Mesendoderm (in vitro differentiated cells): ENCODE measurements around the gene SPINK7.

Experiments
- DNase-seq: peaks from one replicate; pipeline ENCODE4 v3.0.0; 2013
- H2AK5ac ChIP-seq: 2 replicates; pipeline ENCODE4 v1.6.1; 2013; ENCODE audit warnings: low read length, inconsistent platforms
- H2BK120ac ChIP-seq: 2 replicates; pipeline ENCODE4 v1.6.1; 2013; ENCODE audit warnings: low read depth, mild to moderate bottlenecking, low read length, moderate library complexity, mixed read lengths
- H2BK15ac ChIP-seq: replicated peaks from 2 replicates; pipeline ENCODE4 v1.6.1; 2013; ENCODE audit warnings: low read depth, mild to moderate bottlenecking, moderate library complexity
- H2BK5ac ChIP-seq: 2 replicates; pipeline ENCODE4 v1.6.1; 2013; ENCODE audit warnings: low read length, inconsistent platforms
- H3K18ac ChIP-seq: 2 replicates; pipeline ENCODE4 v1.6.1; 2013; ENCODE audit warnings: mild to moderate bottlenecking, low read length, mixed read lengths
- H3K23ac ChIP-seq: one replicate; pipeline ENCODE4 v1.6.1; 2013; ENCODE audit warnings: low read length
- H3K27ac ChIP-seq: 2 replicates; pipeline ENCODE4 v1.5.1; 2013; ENCODE audit warnings: low read depth, mild to moderate bottlenecking, inconsistent platforms, low read length, moderate library complexity
- H3K27me3 ChIP-seq: 2 replicates; pipeline ENCODE4 v1.6.1; 2013; ENCODE audit warnings: low read length, control low read depth, mild to moderate bottlenecking, inconsistent platforms; ENCODE audit not compliant: insufficient read depth, poor library complexity
- H3K36me3 ChIP-seq: 2 replicates; pipeline ENCODE4 v1.6.1; 2013; ENCODE audit warnings: low read length, inconsistent platforms; ENCODE audit not compliant: control insufficient read depth, insufficient read depth
- H3K4ac ChIP-seq: one replicate; pipeline ENCODE4 v1.6.1; 2013; ENCODE audit warnings: low read depth, mild to moderate bottlenecking, low read length, moderate library complexity
- H3K4me1 ChIP-seq: 2 replicates; pipeline ENCODE4 v1.6.1; 2013; ENCODE audit warnings: low read depth, low read length, inconsistent platforms; ENCODE audit not compliant: control insufficient read depth
- H3K4me2 ChIP-seq: 2 replicates; pipeline ENCODE4 v1.6.1; 2013; ENCODE audit warnings: low read length
- H3K4me3 ChIP-seq: 2 replicates; pipeline ENCODE4 v1.5.1; 2013; ENCODE audit warnings: mild to moderate bottlenecking, low read length
- H3K56ac ChIP-seq: one replicate; pipeline ENCODE4 v1.6.1; 2013; ENCODE audit warnings: low read length
- H3K79me1 ChIP-seq: 2 replicates; pipeline ENCODE4 v1.6.1; 2013; ENCODE audit warnings: low read length, inconsistent platforms
- H3K79me2 ChIP-seq: 2 replicates; pipeline ENCODE4 v1.6.1; 2013; ENCODE audit warnings: mild to moderate bottlenecking, low read length; ENCODE audit not compliant: control insufficient read depth, insufficient read depth
- H3K9ac ChIP-seq: 2 replicates; pipeline ENCODE4 v1.6.1; 2013; ENCODE audit warnings: low read length, inconsistent platforms
- H4K5ac ChIP-seq: one replicate; pipeline ENCODE4 v1.6.1; 2013; ENCODE audit warnings: low read length
- H4K8ac ChIP-seq: one replicate; pipeline ENCODE4 v1.6.1; 2013; ENCODE audit warnings: low read depth, mild to moderate bottlenecking, control low read depth, low read length, moderate library complexity
- WGBS: extraction: QIAGEN DNeasy Blood & Tissue Kit; methylation state at CpG from one replicate; pipeline ENCODE4 v1.1.7; 2013; ENCODE audit warnings: low lambda C conversion rate, missing lambda C conversion rate; ENCODE audit not compliant: insufficient coverage; ENCODE audit errors: extremely low coverage; 5-methylcytosine and 5-hydroxymethylcytosine counted together

SPINK7 gene

GRCh38 chr5:148352696-148353095 is 40.5 kb downstream of the SPINK7 start:
- Histone ChIP-seq H3K23ac (no peak overlapping the region), H3K79me2 (no peaks in the 10 kb centered on the region), H3K36me3 (no peaks in the 10 kb centered on the region), H2BK5ac (no peak overlapping the region), H3K56ac (no peak overlapping the region), H3K9ac (no peak overlapping the region), H3K4ac (no peak overlapping the region), H3K4me2 (no peak overlapping the region), H4K8ac (no peak overlapping the region), H4K5ac (no peak overlapping the region), H3K79me1 (no peaks in the 10 kb centered on the region), H2AK5ac (no peak overlapping the region), H2BK15ac (no peak overlapping the region), H3K27ac (no peak overlapping the region), H3K4me3 (no peak overlapping the region), H3K18ac (no peak overlapping the region), H3K27me3 (no peaks in the 10 kb centered on the region), H3K4me1 (no peaks in the 10 kb centered on the region), H2BK120ac (no peak overlapping the region)
- no CpG with 5 or more reads among the region's 1 CpG for WGBS
- no peak for DNase-seq

GRCh38 chr5:148353634-148354033 is 41.4 kb downstream of the SPINK7 start:
- DNase-seq = no peak
- no CpG with 5 or more reads among the region's 2 CpGs for WGBS

GRCh38 chr5:148364343-148364742 is 52.1 kb downstream of the SPINK7 start:
- Histone ChIP-seq H3K56ac (no peak overlapping the region), H3K4me3 (no peak overlapping the region), H3K4ac (no peak overlapping the region), H3K79me1 (no peaks in the 10 kb centered on the region), H3K9ac (no peak overlapping the region), H2AK5ac (no peak overlapping the region), H3K79me2 (no peaks in the 10 kb centered on the region), H3K27me3 (no peaks in the 10 kb centered on the region), H3K4me1 (no peaks in the 10 kb centered on the region), H2BK5ac (no peak overlapping the region), H2BK120ac (no peak overlapping the region), H3K36me3 (no peaks in the 10 kb centered on the region), H3K18ac (no peak overlapping the region), H3K23ac (no peak overlapping the region), H4K8ac (no peak overlapping the region), H2BK15ac (no peak overlapping the region), H3K27ac (no peak overlapping the region), H4K5ac (no peak overlapping the region), H3K4me2 (no peak overlapping the region)
- DNase-seq = no peak

More at GRCh38 chr5:148353634-148354033, 41.4 kb downstream of the SPINK7 start:
- Histone ChIP-seq H3K36me3 (no peaks in the 10 kb centered on the region), H3K23ac (no peak overlapping the region), H4K5ac (no peak overlapping the region), H3K4me2 (no peak overlapping the region), H3K56ac (no peak overlapping the region), H3K79me1 (no peaks in the 10 kb centered on the region), H3K79me2 (no peaks in the 10 kb centered on the region), H4K8ac (no peak overlapping the region), H3K4ac (no peak overlapping the region), H2BK15ac (no peak overlapping the region), H3K9ac (no peak overlapping the region), H3K18ac (no peak overlapping the region), H2BK5ac (no peak overlapping the region), H2AK5ac (no peak overlapping the region), H3K4me3 (no peak overlapping the region), H3K27me3 (no peaks in the 10 kb centered on the region), H2BK120ac (no peak overlapping the region), H3K27ac (no peak overlapping the region), H3K4me1 (no peaks in the 10 kb centered on the region)
